22Rv1 (cell line): ENCODE measurements around the gene TMSB4Y.

Experiments used
- CTCF ChIP-seq: fragments of 450-650 bp; IDR thresholded peaks from 2 replicates; pipeline ENCODE4 v1.5.1; 2017; ENCODE audit warnings: mild to moderate bottlenecking
- ZFX ChIP-seq: fragments of 450-650 bp; IDR thresholded peaks from 2 replicates; pipeline ENCODE4 v1.6.1; 2017; ENCODE audit warnings: antibody characterized with exemption, borderline replicate concordance

GRCh38 chrY:13671122-13671521 lies 32.6 kb upstream of the TMSB4Y start:
- TF ChIP-seq CTCF, result no peak
- TF ChIP-seq ZFX, result no peak
